GM12873 (cell line): ENCODE measurements around the gene NR2C2.

ENCODE experiments used
- TF ChIP-seq, protein P1 (sequence below): IDR thresholded peaks from 2 replicates; pipeline ENCODE4 v1.5.1; 2012; ENCODE audit warnings: low read depth, mild to moderate bottlenecking, moderate library complexity, low read length, control low read depth; ENCODE audit not compliant: insufficient read depth; ENCODE audit errors: missing control alignments

Gene NR2C2

GRCh38 chr3:15056676-15057404 lies 109.5 kb downstream of the NR2C2 start:
- TF ChIP-seq, protein P1, sequence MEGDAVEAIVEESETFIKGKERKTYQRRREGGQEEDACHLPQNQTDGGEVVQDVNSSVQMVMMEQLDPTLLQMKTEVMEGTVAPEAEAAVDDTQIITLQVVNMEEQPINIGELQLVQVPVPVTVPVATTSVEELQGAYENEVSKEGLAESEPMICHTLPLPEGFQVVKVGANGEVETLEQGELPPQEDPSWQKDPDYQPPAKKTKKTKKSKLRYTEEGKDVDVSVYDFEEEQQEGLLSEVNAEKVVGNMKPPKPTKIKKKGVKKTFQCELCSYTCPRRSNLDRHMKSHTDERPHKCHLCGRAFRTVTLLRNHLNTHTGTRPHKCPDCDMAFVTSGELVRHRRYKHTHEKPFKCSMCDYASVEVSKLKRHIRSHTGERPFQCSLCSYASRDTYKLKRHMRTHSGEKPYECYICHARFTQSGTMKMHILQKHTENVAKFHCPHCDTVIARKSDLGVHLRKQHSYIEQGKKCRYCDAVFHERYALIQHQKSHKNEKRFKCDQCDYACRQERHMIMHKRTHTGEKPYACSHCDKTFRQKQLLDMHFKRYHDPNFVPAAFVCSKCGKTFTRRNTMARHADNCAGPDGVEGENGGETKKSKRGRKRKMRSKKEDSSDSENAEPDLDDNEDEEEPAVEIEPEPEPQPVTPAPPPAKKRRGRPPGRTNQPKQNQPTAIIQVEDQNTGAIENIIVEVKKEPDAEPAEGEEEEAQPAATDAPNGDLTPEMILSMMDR = no peak

DNA sequence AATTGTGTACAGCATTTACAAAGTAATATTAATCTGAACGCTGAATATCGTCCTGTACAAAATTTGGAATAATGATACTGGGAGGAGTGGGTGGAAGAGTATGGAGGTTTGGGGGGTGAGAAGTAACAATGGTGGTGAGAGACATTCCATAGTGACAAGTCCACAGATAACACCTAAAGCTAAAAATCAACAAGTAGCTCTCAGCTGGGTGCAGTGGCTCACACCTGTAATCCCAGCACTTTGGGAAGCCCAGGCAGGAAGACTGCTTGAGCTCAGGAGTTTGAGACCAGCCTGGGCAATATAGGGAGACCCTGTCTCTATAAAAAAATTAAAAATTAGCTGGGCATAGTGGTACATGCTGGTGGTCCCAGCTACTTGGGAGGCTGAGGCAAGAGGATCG lies 112.6 kb downstream of the NR2C2 start:
- TF ChIP-seq, protein P1 = no peak

DNA sequence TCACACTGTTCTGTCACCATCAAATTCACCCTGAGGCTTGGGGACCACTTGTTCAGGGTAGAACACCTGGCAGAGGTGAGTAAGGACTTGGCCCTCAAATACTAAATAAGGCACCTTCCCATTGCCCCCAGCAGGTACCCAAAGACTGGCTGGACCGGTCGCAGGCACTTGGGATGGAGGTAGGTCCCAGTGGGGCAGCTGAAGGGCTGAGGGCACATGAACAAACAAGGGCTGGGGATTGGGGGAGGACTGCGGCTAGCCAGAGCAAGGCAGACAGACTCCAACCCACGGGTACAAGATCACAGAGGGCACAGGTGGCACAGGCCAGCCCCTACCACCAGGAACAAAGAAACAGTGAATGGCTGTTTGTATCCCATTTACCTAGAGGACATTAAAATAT lies 115.9 kb downstream of the NR2C2 start:
- TF ChIP-seq, protein P1 = no peak

GRCh38 chr3:15063656-15064286 lies 116.4 kb downstream of the NR2C2 start:
- TF ChIP-seq, protein P1 = no peak

- TF ChIP-seq, protein P1 = no peak
Measured at GRCh38 chr3:15064299-15064834, 117.0 kb downstream of the NR2C2 start.

DNA sequence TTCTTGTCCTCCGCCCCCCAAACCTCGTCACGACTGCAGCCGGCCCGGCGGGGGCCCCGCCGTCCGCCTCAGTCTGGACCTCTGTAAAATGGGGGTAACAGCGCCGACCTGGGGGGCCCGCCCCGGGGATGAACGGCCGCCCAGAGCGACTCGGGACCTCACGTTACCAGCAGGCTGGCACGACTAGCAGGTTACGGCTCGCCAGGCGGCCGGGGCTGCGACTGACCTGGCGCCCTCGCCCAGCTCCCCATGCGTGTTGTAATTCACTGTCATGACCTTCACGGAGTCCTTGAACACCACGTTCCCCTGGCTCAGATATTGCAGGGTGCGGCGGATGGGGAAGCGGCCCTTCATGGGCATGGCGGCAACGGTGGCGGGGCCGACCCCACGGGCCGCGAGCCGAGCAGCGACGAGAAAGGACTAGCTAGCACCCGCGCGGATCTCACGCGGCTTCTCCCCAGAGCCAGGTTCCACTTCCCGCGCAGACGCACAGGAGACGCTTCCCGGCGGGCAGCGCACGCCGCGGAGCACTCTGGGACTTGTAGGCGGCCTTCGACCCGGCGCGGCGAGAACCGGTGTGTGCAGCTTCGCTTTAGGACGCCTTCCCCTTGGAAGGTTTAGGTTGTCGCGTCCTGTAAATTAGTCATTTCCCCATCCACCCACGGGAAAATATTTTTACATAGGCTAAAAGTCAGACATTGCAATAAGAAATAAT lies 117.6 kb downstream of the NR2C2 start, which contains the start of gene MRPS25:
MRPS25 (minus strand) TSS at position 481 of the 715 bp plus-strand sequence; CDS start at position 360, 121 bp downstream.
- TF ChIP-seq, protein P1 = no peak

GRCh38 chr3:15065550-15066007 lies 118.2 kb downstream of the NR2C2 start:
- TF ChIP-seq, protein P1 = no peak
